Measurements from ENCODE around the gene PDE4D.

DNA sequence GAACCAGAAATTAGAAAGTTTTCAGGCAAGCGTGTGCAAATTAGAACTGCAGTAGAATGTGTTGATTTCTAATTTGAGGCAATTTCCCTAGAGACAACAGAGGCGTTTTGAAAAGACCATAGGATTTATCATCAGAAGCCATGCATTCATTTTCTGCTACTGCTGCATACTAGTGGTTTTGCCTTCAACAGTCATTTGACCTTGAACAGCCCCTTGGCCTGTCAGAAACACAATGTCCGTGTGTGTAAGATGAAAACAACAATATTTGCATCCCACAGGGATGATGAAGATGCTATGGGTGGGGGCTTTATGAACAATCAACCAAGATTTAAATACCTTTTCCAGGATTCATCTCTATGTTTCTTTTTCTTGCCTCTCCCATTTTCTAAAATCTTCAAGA lies 73.7 kb downstream of the PDE4D start:
- TF ChIP-seq POLR2A (IDR thresholded peaks at IDR 0.05; ENCODE audit: low read depth, low read length) (no peak), POLR2AphosphoS5 (IDR thresholded peaks at IDR 0.05; ENCODE audit: low read depth, low read length) (no peak), TAF1 (IDR thresholded peaks at IDR 0.05; ENCODE audit: borderline replicate concordance, low read depth, low read length) (no peak)
